Measurements from ENCODE around the gene CYB5R4. TPM values are rescaled to one million over a fixed set of nuclear protein-coding genes. Genes with fewer than 3 reads are reported as not detected.
"Not testable (repeated sequence)": the region's sequence is repeated elsewhere in the genome, so short reads cannot be mapped to it uniquely, and the experiment has no call there.

CYB5R4 gene
- total RNA-seq, 6 experiments from 2014 or later: 3.6 to 7.9 (median 5.1) TPM

DNA sequence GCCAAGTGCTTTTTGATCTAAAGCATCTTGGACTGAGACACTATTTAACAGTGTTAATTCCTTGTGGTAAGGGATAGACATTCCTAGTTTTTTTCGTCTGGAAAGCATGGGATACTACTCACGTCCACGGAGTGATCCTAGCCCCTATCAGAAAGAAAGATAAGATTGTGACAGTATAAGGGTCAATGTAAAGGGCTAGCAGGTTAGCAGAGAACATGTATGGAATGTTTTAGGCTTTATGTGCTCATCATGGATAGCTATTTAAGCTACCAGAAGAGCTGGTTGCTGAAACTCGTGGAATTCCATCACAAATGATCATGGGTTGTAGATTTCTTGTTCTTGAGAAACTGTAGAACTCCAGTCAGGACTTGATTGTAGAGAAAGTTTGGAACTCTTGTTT lies 32.1 kb downstream of the CYB5R4 start:
- Histone ChIP-seq H3K9me3 (no peaks in the 10 kb centered on the region), H3K36me3 (no peaks in the 10 kb centered on the region), H3K4me3 (no peak overlapping the region), H3K4me1 (no peaks in the 10 kb centered on the region), H3K27ac (no peak overlapping the region), H3K27me3 (no peaks in the 10 kb centered on the region)
- intact Hi-C loops (cut with DNase I): no loop called here
- ATAC-seq (no peak), DNase-seq (no peak)
- TF ChIP-seq POLR2A (IDR thresholded peaks at IDR 0.05): no peak
- TF ChIP-seq, protein P1, sequence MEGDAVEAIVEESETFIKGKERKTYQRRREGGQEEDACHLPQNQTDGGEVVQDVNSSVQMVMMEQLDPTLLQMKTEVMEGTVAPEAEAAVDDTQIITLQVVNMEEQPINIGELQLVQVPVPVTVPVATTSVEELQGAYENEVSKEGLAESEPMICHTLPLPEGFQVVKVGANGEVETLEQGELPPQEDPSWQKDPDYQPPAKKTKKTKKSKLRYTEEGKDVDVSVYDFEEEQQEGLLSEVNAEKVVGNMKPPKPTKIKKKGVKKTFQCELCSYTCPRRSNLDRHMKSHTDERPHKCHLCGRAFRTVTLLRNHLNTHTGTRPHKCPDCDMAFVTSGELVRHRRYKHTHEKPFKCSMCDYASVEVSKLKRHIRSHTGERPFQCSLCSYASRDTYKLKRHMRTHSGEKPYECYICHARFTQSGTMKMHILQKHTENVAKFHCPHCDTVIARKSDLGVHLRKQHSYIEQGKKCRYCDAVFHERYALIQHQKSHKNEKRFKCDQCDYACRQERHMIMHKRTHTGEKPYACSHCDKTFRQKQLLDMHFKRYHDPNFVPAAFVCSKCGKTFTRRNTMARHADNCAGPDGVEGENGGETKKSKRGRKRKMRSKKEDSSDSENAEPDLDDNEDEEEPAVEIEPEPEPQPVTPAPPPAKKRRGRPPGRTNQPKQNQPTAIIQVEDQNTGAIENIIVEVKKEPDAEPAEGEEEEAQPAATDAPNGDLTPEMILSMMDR (IDR thresholded peaks at IDR 0.05): no peak
- WGBS (ENCODE audit: insufficient coverage, low coverage, low lambda C conversion rate, missing lambda C conversion rate): 75% methylated on average over 4 of the region's 4 CpGs

DNA sequence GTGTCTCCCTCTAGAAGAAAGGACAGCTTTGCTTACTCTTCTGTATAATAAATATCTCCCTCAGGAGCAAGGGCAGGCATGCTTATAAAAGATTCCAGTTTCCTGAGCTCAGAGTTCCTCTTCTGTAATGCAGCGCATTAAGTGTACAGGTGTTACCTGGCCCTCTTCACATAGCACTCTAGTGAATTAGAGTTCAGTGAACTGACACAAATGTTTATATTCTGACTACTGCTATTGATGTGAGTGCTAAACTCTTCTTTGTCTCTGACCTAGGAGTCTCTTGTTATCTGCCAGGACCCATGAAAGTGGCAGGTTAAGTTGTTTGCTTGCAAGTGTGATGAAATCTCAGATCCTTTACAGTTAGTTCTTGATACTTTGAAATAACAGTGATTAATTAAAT lies 33.5 kb downstream of the CYB5R4 start:
- Histone ChIP-seq H3K4me1 (no peaks in the 10 kb centered on the region), H3K9me3 (no peaks in the 10 kb centered on the region), H3K27ac (no peak overlapping the region), H3K36me3 (no peaks in the 10 kb centered on the region), H3K4me3 (no peak overlapping the region), H3K27me3 (no peaks in the 10 kb centered on the region)
- no peak for DNase-seq
- WGBS (ENCODE audit: insufficient coverage, low coverage, low lambda C conversion rate, missing lambda C conversion rate): 100% methylated on average over 1 of the region's 1 CpG
- no peak for TF ChIP-seq POLR2A (IDR thresholded peaks at IDR 0.05)
- TF ChIP-seq, protein P1 (IDR thresholded peaks at IDR 0.05): no peak
- ATAC-seq: no peak
- intact Hi-C loops (cut with DNase I): no loop called here

DNA sequence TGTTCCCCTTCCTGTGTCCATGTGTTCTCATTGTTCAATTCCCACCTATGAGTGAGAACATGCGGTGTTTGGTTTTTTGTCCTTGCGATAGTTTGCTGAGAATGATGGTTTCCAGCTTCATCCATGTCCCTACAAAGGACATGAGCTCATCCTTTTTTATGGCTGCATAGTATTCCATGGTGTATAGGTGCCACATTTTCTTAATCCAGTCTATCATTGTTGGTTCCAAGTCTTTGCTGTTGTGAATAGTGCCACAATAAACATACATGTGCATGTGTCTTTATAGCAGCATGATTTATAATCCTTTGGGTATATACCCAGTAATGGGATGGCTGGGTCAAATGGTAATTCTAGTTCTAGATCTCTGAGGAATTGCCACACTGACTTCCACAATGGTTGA lies 37.6 kb downstream of the CYB5R4 start:
- H3K4me1 ChIP-seq; intact Hi-C loops (cut with DNase I); H3K27ac ChIP-seq; ATAC-seq; H3K27me3 ChIP-seq; H3K36me3 ChIP-seq; H3K9me3 ChIP-seq; DNase-seq; H3K4me3 ChIP-seq: not testable (repeated sequence)
- no CpG with 5 or more reads among the region's 2 CpGs for WGBS (ENCODE audit: insufficient coverage, low coverage, low lambda C conversion rate, missing lambda C conversion rate)

DNA sequence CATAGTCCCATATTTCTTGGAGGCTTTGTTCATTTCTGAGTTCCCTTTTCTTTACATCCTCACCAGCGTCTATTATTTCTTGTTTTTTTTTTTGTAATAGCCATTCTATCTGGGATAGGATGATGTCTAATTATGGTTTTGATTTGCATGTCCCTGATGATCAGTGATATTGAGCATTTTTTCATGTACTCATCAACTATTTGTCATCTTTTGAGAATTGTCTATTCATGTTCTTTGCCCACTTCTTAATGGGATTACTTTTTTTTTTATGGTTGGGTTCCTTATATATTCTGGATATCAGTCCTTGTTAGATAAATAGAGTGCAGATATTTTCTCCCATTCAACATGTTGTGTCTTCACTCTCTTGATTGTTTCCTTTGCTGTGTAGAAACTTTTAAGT lies 42.1 kb downstream of the CYB5R4 start:
- Histone ChIP-seq H3K36me3 (no peaks in the 10 kb centered on the region), H3K4me1 (no peaks in the 10 kb centered on the region), H3K4me3 (no peak overlapping the region), H3K9me3 (no peaks in the 10 kb centered on the region), H3K27me3 (no peaks in the 10 kb centered on the region), H3K27ac (no peak overlapping the region)
- WGBS (ENCODE audit: insufficient coverage, low coverage, low lambda C conversion rate, missing lambda C conversion rate): 89% methylated on average over 1 of the region's 1 CpG
- intact Hi-C loops (cut with DNase I): no loop called here
- no peak for DNase-seq
- no peak for ATAC-seq
- no peak for TF ChIP-seq POLR2A (IDR thresholded peaks at IDR 0.05)
- TF ChIP-seq, protein P1 (IDR thresholded peaks at IDR 0.05): no peak

DNA sequence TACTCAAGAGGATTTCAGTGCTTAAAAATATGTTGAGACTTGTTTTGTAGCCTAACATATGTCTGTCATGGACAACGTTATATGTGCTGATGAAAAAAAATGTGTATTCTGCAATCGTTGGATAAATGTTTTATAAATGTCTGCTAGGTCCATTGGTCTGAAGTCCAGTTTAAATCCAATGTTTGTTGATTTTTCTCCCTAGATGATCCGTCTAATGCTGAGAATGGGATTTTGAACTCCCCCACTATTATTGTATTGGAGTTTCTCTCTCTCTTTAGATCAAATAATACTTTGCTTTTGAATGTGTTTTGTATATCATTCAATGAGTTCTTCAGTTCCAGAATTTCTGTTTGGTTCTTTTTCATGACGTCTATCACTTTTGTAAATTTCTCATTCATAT lies 44.9 kb downstream of the CYB5R4 start:
- Histone ChIP-seq H3K4me1 (no peaks in the 10 kb centered on the region), H3K36me3 (no peaks in the 10 kb centered on the region), H3K27me3 (no peaks in the 10 kb centered on the region), H3K4me3 (no peak overlapping the region), H3K9me3 (no peaks in the 10 kb centered on the region), H3K27ac (no peak overlapping the region)
- TF ChIP-seq, protein P1 (IDR thresholded peaks at IDR 0.05): no peak
- TF ChIP-seq POLR2A (IDR thresholded peaks at IDR 0.05): no peak
- WGBS (ENCODE audit: insufficient coverage, low coverage, low lambda C conversion rate, missing lambda C conversion rate): 48% methylated on average over 4 of the region's 4 CpGs
- DNase-seq: no peak
- ATAC-seq: peak in 3 of 4 donors; percentile 30 to 74 (median 59)
- intact Hi-C loops (cut with DNase I): no loop called here

Data from right lobe of liver (tissue), 6 donors.